Inflammatory macrophage (primary cell): Measurements from ENCODE around the gene NEK1.
"Not testable (repeated sequence)": the region's sequence is repeated elsewhere in the genome, so short reads cannot be mapped to it uniquely, and the experiment has no call there.

Source experiments
- DNase-seq, 2 donors: peaks; one replicate each; pipeline ENCODE4 v3.0.0-alpha.2; 2020 to 2022

Gene NEK1

DNA sequence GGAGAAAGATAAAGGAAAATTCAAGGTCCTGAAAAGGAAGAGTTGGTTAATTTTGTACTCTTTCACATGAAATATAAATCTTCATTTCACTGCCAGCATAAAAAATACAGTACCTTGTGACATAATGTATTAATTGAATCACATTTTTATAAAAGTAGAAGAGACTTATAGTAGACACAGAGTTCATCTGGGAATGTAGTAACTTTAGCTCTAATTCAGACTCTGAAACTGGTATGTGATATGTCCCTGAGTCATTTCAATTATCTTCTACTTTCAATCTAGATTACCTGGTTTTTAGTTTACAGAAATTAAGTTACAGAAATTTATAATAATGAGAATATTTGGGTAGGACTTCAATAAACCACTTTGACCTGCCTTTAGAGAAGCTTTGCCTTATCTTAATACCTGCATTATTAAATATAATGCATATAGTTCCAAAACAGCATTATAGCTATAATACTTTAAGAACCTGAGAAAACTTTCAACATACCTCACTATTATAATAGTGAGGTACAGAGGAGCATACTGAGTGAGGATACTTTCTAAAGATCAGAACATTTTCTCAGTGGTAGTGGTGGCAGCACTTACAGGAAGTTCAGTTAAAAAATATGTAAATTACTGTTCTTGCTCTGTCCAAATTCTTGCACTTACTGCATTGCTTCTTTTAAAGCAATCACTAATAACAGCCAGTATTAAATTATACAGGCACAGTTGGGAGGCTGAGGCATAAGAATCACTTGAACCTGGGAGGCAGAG lies 11.2 kb downstream of the NEK1 start:
- no peak for DNase-seq

DNA sequence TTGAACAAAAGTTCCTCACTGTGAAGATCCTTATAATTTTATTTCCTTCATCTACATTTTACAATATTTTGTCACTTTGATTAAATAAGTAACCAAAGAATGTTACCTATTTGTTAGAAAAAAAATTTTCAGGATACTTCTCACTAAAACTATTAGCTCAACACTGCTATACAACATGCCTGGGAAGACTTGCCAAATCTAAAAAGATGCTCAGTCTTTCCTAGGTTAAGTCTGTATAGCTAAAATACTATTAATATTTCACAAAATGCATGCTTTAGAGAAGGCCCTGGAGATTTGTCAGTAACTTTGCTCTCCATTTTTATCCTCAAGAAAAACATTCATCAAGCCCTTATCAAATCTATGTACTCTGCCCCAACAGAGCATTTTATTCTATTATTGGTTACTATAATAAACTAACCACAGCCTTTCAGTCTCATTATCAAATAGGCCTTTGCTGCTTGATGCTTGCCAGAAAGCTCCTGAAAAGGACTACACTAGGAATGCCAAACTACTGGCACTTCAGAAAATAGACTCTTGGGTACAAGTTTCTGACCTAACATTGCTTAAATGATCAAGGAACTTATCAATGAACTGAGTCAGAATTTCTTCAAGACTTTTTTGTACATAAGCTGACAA lies 17.7 kb downstream of the NEK1 start:
- DNase-seq, result no peak

GRCh38 chr4:169593050-169593560 lies 19.3 kb downstream of the NEK1 start:
- DNase-seq, result no peak

DNA sequence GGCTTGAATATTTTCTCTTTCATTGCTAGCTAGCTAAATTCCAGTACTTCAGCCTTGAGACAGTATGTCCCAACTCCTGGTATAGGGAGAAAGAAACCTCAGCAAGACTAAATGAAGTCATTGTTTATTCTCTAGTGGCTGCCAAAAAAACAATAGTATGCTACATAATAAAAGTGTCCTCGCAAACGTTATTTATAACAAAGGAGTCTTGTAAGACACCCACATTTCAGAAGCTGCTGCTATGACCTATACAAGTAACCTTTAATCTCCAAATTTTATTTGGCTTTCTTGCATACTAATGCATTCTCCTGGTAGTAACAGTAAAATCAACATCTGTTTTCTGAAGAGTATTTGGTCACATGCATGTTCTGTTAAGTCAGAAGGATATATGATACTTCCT lies 28.8 kb downstream of the NEK1 start:
- no peak for DNase-seq

DNA sequence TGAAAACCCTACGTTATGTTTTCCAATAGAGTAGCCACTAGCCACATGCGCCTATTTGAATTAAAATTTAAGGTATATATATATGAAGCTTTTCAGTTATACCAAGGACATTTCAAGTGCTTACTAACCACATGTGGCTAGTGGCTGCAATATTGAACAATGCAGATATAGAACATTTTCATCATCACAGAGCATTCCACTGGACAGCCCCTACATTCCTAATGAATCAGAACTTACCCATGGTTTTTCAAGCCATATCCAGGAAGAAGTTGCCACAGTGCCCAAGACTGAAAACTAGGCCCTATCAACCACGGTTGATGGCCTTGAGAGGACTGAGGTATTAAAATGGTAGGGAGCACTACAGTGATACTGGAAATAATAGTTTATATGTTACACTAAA lies 29.7 kb downstream of the NEK1 start:
- DNase-seq, result no peak

GRCh38 chr4:169582203-169582602 lies 30.2 kb downstream of the NEK1 start:
- DNase-seq, result no peak

DNA sequence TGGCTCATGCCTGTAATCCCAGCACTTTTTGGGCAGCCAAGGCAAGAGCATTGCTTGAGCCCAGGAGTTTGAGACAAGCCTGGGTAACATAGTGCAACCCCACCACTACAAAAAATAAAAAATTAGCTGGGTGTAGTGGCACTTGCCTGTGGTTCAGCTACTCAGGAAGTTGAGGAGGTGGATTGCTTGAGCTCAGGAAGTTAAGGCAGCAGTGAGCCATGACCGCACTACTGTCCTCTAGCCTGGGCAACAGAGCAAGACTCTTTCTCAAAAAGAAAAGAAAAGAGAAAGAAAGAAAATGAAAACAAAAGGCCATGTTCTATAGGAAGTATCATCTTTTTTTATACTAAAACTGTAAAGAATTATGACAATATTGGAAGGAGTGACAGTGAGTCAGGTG lies 38.5 kb downstream of the NEK1 start:
- DNase-seq, result no peak

DNA sequence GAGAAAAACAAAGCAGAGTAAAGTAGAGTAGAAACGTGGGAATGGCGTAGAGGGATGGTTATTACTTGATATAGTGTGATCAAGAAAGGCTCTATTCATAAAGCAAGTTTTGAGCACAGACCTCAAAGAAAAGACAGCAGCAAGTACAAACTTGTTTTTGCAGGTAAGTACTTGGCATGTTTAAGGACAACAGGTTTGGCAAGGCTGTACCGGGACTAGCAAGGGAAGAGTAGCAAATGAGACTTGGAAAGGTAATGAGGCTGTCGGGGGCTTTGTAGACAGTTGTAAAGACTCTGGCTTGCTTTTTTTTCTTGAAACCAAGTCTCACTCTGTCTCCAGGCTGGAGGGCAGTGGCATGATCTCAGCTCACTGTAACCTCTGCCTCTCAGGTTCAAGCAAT lies 40.9 kb downstream of the NEK1 start:
- DNase-seq, result no peak

- DNase-seq, result not testable (repeated sequence)
Measured at GRCh38 chr4:169571012-169571411, 41.4 kb downstream of the NEK1 start.

DNA sequence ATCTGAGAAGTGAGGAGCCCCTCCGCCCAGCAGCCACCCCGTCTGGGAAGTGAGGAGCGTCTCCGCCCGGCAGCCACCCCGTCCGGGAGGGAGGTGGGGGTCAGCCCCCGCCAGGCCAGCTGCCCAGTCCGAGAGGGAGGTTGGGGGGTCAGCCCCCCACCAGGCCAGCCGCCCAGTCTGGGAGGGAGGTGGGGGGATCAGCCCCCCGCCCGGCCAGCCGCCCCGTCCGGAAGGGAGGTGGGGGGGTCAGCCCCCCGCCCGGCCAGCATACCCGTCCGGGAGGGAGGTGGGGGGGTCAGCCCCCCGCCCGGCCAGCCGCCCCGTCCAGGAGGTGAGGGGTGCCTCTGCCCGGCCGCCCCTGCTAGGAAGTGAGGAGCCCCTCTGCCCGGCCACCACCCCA lies 42.1 kb downstream of the NEK1 start:
- not testable (repeated sequence) for DNase-seq

DNA sequence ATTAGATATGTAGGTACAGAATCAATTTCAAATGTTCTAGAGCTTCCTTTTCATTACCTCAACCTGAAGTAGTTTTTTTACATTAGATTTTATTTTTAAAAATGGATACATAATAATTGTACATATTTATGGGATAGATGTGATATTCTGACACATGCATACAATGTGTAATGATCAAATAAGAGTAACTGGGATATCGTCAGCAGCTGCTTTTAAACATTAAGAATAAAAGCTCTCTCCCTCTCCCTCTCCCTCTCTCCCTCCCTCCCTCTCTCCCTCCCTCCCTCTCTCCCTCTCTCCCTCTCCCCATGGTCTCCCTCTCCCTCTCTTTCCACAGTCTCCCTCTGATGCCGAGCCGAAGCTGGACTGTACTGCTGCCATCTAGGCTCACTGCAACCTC lies 43.2 kb downstream of the NEK1 start:
- DNase-seq, result not testable (repeated sequence)

DNA sequence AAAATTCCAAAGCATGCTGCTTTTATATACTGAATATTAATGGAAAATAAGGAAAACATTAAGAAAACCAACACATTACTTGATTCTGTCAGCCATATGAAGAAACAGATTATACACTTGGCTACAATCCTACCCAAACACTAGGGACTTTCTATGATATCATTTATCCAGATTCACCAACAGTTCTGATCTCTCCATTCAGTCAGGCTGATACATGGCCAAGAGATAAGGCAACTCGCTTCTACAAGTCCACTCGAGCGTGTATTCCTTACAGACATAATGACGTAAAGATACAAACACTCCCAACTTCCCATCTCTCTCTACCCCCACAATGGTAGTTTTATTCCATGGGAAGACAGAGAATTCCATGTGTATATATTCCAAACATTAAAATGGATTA lies 44.5 kb downstream of the NEK1 start:
- DNase-seq, result no peak

GRCh38 chr4:169566021-169566818 lies 46.2 kb downstream of the NEK1 start:
- DNase-seq, result peak; percentile 42 to 53

- no peak for DNase-seq
Measured at GRCh38 chr4:169565606-169566005, 46.8 kb downstream of the NEK1 start.

DNA sequence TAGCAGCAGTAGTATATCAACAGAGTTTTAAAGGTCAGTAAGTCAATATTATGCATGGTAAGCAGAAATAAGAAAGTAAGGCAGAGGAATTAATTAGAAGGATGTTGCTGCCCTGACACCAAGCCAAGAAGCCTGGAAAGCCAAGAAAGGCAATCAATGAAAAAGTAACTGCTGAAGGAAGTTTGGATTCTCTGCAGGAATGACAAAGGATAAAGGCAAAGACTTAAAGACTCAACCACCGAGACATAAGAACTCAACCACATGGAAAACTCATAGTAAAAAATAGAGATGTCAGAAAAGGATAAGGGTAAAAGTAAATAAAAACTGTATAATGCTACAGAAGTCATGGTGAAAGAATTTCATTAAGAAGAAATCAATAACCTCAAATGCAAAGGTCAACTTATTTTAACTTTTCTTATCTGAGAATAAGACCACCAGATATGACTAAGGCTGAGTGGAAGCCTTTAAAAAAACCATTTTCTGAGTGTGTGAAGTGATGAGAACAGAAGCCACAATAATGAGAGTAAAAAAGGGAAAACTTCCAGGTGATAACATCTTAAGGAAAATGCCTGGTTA lies 55.2 kb downstream of the NEK1 start:
- no peak for DNase-seq

DNA sequence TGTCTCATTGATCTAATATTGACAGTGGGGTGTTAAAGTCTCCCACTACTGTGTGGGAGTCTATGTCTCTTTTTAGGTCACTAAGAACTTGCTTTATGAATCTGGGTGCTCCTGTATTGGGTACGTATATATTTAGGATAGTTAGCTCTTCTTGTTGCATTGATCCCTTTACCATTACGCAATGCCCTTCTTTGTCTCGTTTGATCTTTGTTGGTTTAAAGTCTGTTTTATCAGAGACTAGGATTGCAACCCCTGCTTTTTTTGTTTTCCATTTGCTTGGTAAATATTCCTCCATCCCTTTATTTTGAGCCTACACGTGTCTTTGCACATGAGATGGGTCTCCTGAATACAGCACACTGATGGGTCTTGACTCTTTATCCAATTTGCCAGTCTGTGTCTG lies 65.8 kb downstream of the NEK1 start:
- DNase-seq, result not testable (repeated sequence)

DNA sequence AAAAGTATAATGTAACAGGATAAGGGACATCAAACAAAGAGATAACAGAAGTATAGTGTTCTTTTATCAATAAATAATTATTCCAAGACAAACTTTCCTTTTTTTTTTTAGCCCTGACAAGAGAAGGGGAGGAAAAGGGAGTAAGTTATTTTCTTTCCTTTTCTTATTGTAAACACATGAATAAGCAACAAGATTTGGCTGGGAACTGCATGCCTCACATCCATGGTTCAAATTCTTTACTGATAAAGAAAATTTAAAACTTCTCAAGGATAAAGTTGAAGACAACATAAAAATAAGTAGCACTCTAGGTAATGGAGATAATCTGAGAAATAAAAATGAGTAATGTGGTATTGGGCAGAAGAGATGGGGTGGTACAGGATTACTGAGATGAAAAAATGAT lies 71.6 kb downstream of the NEK1 start:
- DNase-seq, result no peak

GRCh38 chr4:169530048-169530447 lies 82.3 kb downstream of the NEK1 start:
- no peak for DNase-seq

DNA sequence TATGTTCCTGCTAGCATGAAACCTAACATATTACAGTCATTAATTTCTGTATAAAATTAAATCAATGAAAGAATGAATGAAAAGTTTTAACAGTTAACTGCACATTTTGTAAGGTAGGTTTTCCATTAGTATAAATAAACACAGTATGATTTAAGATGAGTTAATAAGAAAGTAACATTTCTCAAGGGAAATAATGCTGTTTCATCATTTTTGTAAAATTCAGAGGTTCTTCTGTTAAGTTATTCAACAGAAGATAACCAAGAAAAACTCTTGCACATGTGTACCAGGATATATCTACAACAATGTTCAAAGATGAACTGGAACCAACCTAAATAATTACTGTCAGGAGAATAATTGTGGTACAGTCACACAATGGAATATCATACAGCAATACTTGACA lies 88.6 kb downstream of the NEK1 start:
- DNase-seq, result no peak

- DNase-seq, result no peak
Measured at GRCh38 chr4:169510617-169511016, 101.8 kb downstream of the NEK1 start.

DNA sequence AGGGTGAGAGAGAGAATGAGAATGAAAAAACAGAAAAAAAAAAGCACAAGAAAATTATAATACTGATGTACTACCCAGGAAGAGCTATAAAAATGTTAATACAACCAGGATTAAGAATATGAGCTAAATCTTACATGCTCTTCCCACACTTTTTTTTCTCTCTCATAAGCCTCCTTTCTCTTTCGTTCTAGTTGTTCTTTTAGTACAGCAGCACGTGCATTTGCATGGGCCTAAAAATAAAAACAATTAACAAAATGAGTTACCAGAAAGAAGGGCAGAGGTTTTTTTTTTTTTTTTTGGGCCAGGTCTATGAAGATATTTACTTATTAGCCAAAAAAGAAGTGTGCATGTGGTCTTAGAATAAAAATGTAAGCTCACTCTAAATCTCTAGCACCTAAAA lies 105.5 kb downstream of the NEK1 start:
- DNase-seq, result no peak

DNA sequence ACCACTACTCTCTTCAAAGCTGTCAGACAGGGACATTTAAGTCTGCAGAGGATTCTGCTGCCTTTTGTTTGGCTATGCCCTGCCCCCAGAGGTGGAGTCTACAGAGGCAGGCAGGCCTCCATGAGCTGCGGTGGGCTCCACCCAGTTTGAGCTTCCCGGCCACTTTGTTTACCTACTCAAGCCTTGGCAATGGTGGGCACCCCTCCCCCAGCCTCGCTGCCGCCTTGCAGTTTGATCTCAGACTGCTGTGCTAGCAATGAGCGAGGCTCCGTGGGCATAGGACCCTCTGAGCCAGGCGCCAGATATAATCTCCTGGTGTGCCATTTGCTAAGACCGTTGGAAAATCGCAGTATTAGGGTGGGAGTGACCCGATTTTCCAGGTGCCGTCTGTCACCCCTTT lies 112.5 kb downstream of the NEK1 start:
- DNase-seq, result not testable (repeated sequence)

- DNase-seq, result not testable (repeated sequence)
Measured at GRCh38 chr4:169494234-169494633, 118.1 kb downstream of the NEK1 start.
